Transverse colon (tissue), 4 donors: ENCODE results near the gene RNPS1.

Experiments
- EP300 ChIP-seq: sonication (generic); formaldehyde crosslinking; IDR thresholded peaks from one replicate; pipeline ENCODE4 v1.6.1; 2017; ENCODE audit warnings: antibody characterized with exemption, low read depth
- POLR2A ChIP-seq: fragments of 450-650 bp; IDR thresholded peaks from one replicate; pipeline ENCODE4 v1.6.1; 2016; ENCODE audit warnings: antibody characterized with exemption, mild to moderate bottlenecking, moderate library complexity
- POLR2AphosphoS5 ChIP-seq, 3 donors: sonication (generic); formaldehyde crosslinking; IDR thresholded peaks; one replicate each; pipeline ENCODE4 v1.6.1; 2016; ENCODE audit warnings: antibody characterized with exemption in 3 of 3
- TF ChIP-seq, protein P1 (sequence below), 5 experiments: fragments of 200-600 bp in 3 of 5; fragments of 450-650 bp in 2 of 5; sonication (generic) in 3 of 5; IDR thresholded peaks; 1 replicate in 2 of 5; 2 replicates in 3 of 5; pipeline ENCODE4 v1.5.1; 2016 to 2017; ENCODE audit warnings: antibody characterized with exemption in 5 of 5, inconsistent platforms in 3 of 5, mild to moderate bottlenecking in 2 of 5, moderate library complexity in 1 of 5

GRCh38 chr16:2232094-2232990, 35.6 kb downstream of the RNPS1 start:
- TF ChIP-seq, protein P1, sequence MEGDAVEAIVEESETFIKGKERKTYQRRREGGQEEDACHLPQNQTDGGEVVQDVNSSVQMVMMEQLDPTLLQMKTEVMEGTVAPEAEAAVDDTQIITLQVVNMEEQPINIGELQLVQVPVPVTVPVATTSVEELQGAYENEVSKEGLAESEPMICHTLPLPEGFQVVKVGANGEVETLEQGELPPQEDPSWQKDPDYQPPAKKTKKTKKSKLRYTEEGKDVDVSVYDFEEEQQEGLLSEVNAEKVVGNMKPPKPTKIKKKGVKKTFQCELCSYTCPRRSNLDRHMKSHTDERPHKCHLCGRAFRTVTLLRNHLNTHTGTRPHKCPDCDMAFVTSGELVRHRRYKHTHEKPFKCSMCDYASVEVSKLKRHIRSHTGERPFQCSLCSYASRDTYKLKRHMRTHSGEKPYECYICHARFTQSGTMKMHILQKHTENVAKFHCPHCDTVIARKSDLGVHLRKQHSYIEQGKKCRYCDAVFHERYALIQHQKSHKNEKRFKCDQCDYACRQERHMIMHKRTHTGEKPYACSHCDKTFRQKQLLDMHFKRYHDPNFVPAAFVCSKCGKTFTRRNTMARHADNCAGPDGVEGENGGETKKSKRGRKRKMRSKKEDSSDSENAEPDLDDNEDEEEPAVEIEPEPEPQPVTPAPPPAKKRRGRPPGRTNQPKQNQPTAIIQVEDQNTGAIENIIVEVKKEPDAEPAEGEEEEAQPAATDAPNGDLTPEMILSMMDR (IDR thresholded peaks at IDR 0.05): no peak
- no peak for TF ChIP-seq POLR2A
- no peak for TF ChIP-seq EP300
- TF ChIP-seq POLR2AphosphoS5 (IDR thresholded peaks at IDR 0.05): no peak
